Measurements from ENCODE around the gene SCN9A.

SCN9A gene

DNA sequence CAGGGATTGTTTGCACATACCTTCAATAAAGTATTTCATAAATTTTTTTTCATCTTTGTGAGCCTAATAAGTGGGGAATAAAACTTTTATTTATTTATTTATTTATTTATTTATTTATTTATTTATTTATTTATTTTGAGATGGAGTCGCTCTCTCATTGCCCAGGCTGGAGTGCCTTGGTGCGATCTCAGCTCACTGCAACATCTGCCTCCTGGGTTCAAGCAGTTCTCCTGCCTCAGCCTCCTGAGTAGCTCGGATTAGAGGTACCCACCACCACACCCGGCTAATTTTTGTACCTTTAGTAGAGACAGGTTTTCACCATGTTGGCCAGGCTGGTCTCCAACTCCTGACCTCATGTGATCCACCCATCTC lies 17.8 kb downstream of the SCN9A start (continued):
- TF ChIP-seq, protein P1, sequence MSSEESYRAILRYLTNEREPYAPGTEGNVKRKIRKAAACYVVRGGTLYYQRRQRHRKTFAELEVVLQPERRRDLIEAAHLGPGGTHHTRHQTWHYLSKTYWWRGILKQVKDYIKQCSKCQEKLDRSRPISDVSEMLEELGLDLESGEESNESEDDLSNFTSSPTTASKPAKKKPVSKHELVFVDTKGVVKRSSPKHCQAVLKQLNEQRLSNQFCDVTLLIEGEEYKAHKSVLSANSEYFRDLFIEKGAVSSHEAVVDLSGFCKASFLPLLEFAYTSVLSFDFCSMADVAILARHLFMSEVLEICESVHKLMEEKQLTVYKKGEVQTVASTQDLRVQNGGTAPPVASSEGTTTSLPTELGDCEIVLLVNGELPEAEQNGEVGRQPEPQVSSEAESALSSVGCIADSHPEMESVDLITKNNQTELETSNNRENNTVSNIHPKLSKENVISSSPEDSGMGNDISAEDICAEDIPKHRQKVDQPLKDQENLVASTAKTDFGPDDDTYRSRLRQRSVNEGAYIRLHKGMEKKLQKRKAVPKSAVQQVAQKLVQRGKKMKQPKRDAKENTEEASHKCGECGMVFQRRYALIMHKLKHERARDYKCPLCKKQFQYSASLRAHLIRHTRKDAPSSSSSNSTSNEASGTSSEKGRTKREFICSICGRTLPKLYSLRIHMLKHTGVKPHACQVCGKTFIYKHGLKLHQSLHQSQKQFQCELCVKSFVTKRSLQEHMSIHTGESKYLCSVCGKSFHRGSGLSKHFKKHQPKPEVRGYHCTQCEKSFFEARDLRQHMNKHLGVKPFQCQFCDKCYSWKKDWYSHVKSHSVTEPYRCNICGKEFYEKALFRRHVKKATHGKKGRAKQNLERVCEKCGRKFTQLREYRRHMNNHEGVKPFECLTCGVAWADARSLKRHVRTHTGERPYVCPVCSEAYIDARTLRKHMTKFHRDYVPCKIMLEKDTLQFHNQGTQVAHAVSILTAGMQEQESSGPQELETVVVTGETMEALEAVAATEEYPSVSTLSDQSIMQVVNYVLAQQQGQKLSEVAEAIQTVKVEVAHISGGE (tag by site-specific recombination; conservative IDR thresholded peaks at IDR 0.05; ENCODE audit: low read depth): peak; percentile 63; the same call in 1 of the 2 replicates
- TF ChIP-seq ZNF266 (tag by site-specific recombination; IDR thresholded peaks at IDR 0.05; ENCODE audit: low read depth): peak; percentile 18; the same call in 1 of the 2 replicates
- TF ChIP-seq ZNF623 (tag by site-specific recombination; IDR thresholded peaks at IDR 0.05): peak; percentile 63

DNA sequence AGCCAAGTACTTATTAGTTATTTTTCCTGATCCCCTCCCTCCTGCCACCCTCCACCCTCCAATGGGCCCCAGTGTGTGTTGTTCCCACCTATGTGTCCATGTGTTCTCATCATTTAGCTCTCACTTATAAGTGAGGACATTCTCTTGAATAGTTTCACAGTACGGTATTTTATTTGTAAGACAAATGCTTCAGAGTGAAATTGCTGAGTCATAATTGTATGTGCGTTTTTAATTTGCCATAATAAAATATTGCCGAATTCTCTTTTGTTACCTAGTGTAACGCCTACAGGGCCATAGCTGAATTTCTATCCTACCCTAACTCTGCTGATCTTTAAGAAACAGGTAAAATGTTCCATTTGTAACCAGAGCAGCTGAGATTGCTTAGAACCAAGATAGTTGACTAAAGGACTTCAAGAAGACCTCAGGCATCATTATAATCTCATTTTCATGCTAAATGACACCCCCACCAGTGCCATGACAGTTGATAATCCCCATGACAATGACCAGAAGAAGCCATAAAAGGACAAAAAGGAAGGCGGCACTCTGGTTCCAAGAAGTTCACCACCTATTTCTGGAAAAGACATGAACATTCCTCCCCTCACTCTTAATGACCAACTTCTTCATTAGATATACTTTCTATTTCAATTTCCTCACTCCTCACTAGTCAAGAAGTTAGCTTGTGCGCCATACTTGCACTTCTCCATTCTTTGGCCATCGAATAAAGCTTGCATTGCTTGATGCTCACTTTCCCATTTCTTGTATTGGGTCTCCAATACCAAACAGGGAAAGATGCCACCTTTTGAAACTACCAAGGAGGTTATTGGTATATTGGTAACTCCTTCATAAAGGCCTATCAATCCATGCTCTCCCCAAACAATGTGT lies 18.4 kb downstream of the SCN9A start:
- no peaks in the 10 kb centered on the region for H3K36me3 ChIP-seq (ENCODE audit: control insufficient read depth in 2 of 2, insufficient read depth in 1 of 2, low read length in 2 of 2)
- CTCF ChIA-PET: interaction anchor here (0.6 to 1.4 kb wide), 3 partner anchors 18 to 66 kb away, joined by 3 to 9 read pairs (median 4); no protein-coding TSS in a partner anchor
- no peak overlapping the region for H3K4me3 ChIP-seq (ENCODE audit: low read depth, low read length)
- no peak for TF ChIP-seq ZNF660 (tag by site-specific recombination; IDR thresholded peaks at IDR 0.05)
- TF ChIP-seq, protein P2, sequence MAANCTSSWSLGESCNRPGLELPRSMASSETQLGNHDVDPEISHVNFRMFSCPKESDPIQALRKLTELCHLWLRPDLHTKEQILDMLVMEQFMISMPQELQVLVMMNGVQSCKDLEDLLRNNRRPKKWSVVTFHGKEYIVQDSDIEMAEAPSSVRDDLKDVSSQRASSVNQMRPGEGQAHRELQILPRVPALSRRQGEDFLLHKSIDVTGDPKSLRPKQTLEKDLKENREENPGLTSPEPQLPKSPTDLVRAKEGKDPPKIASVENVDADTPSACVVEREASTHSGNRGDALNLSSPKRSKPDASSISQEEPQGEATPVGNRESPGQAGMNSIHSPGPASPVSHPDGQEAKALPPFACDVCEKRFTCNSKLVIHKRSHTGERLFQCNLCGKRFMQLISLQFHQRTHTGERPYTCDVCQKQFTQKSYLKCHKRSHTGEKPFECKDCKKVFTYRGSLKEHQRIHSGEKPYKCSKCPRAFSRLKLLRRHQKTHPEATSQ (tag by site-specific recombination; IDR thresholded peaks at IDR 0.05): no peak
- TF ChIP-seq, protein P3, sequence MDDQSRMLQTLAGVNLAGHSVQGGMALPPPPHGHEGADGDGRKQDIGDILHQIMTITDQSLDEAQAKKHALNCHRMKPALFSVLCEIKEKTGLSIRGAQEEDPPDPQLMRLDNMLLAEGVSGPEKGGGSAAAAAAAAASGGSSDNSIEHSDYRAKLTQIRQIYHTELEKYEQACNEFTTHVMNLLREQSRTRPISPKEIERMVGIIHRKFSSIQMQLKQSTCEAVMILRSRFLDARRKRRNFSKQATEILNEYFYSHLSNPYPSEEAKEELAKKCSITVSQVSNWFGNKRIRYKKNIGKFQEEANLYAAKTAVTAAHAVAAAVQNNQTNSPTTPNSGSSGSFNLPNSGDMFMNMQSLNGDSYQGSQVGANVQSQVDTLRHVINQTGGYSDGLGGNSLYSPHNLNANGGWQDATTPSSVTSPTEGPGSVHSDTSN (CRISPR knock-in tag; IDR thresholded peaks at IDR 0.05): no peak
- TF ChIP-seq, protein P4, sequence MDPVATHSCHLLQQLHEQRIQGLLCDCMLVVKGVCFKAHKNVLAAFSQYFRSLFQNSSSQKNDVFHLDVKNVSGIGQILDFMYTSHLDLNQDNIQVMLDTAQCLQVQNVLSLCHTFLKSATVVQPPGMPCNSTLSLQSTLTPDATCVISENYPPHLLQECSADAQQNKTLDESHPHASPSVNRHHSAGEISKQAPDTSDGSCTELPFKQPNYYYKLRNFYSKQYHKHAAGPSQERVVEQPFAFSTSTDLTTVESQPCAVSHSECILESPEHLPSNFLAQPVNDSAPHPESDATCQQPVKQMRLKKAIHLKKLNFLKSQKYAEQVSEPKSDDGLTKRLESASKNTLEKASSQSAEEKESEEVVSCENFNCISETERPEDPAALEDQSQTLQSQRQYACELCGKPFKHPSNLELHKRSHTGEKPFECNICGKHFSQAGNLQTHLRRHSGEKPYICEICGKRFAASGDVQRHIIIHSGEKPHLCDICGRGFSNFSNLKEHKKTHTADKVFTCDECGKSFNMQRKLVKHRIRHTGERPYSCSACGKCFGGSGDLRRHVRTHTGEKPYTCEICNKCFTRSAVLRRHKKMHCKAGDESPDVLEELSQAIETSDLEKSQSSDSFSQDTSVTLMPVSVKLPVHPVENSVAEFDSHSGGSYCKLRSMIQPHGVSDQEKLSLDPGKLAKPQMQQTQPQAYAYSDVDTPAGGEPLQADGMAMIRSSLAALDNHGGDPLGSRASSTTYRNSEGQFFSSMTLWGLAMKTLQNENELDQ (tag by site-specific recombination; IDR thresholded peaks at IDR 0.05; ENCODE audit: low read depth): no peak
- no peak for TF ChIP-seq ZNF175 (tag by site-specific recombination; IDR thresholded peaks at IDR 0.05)
- H3K27ac ChIP-seq (ENCODE audit: extremely low read depth, low read depth, low read length): no peak overlapping the region
- POLR2A ChIA-PET: no interaction called here
- H3K4me1 ChIP-seq (ENCODE audit: control insufficient read depth, insufficient read depth, low read length): no peaks in the 10 kb centered on the region
- no peaks in the 10 kb centered on the region for H3K9me3 ChIP-seq (ENCODE audit: control insufficient read depth, insufficient read depth, low read depth, low read length)

DNA sequence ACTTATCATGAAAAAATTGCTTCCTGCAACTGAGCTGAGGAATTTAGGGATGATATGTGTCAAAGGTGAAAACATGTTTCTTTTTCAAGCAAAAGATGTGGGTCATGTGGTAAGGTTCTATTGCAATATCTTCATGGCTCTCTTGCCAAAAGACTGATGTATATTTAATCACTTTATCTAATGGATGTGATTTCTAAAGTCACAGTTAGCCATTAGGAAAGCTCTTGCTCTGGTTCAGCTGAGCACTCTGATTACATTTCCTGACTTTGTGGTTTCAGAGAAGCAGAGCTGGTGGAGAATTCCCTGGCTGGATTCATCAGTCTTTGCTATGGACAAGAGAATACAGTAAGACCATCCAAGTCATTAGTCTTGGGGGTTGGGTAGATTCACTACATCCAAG lies 24.4 kb downstream of the SCN9A start:
- Histone ChIP-seq H3K36me3 (ENCODE audit: control insufficient read depth in 2 of 2, insufficient read depth in 1 of 2, low read length in 2 of 2) (no peaks in the 10 kb centered on the region), H3K4me3 (ENCODE audit: low read depth, low read length) (no peak overlapping the region), H3K27ac (ENCODE audit: extremely low read depth, low read depth, low read length) (no peak overlapping the region), H3K9me3 (ENCODE audit: control insufficient read depth, insufficient read depth, low read depth, low read length) (no peaks in the 10 kb centered on the region), H3K4me1 (ENCODE audit: control insufficient read depth, insufficient read depth, low read length) (no peaks in the 10 kb centered on the region)
- ChIA-PET POLR2A (no interaction called here), CTCF (interaction anchor here (1.2 to 3.3 kb wide), 2 partner anchors 10 to 34 kb away, joined by 3 to 18 read pairs; no protein-coding TSS in a partner anchor)
- no peak for TF ChIP-seq ZSCAN16 (tag by site-specific recombination; IDR thresholded peaks at IDR 0.05)
- no peak for TF ChIP-seq KLF9 (tag by site-specific recombination; IDR thresholded peaks at IDR 0.05; ENCODE audit: low read depth)
- no peak for TF ChIP-seq ZNF354C (tag by site-specific recombination; IDR thresholded peaks at IDR 0.05; ENCODE audit: borderline replicate concordance, low read depth)
- no peak for TF ChIP-seq ZNF785 (tag by site-specific recombination; IDR thresholded peaks at IDR 0.05)
- no peak for TF ChIP-seq ZNF223 (tag by site-specific recombination; IDR thresholded peaks at IDR 0.05)
- no peak for TF ChIP-seq ZNF366 (tag by site-specific recombination; conservative IDR thresholded peaks at IDR 0.05)
- no peak for TF ChIP-seq ZNF23 (tag by site-specific recombination; IDR thresholded peaks at IDR 0.05; ENCODE audit: borderline replicate concordance)
- TF ChIP-seq ZNF629 (tag by site-specific recombination; IDR thresholded peaks at IDR 0.05): no peak
- TF ChIP-seq ZNF837 (tag by site-specific recombination; IDR thresholded peaks at IDR 0.05): no peak
- no peak for TF ChIP-seq ZBTB20 (tag by site-specific recombination; IDR thresholded peaks at IDR 0.05)
- TF ChIP-seq EGR2 (tag by site-specific recombination; IDR thresholded peaks at IDR 0.05; ENCODE audit: low read depth): no peak
